Body of pancreas (tissue), 4 donors: ENCODE measurements around the gene NGEF.

Experiments used
- CTCF ChIP-seq, 7 experiments: fragments of 450-650 bp in 4 of 7; fragments of 200-600 bp in 3 of 7; sonication (generic) in 3 of 7; IDR thresholded peaks; one replicate each; pipeline ENCODE4 v1.5.1; 2016 to 2019; ENCODE audit warnings: antibody characterized with exemption in 7 of 7
- POLR2A ChIP-seq, 3 donors: fragments of 450-650 bp; IDR thresholded peaks; one replicate each; pipeline ENCODE4 v1.6.1; 2016; ENCODE audit warnings: antibody characterized with exemption in 3 of 3, mild to moderate bottlenecking in 2 of 3

DNA sequence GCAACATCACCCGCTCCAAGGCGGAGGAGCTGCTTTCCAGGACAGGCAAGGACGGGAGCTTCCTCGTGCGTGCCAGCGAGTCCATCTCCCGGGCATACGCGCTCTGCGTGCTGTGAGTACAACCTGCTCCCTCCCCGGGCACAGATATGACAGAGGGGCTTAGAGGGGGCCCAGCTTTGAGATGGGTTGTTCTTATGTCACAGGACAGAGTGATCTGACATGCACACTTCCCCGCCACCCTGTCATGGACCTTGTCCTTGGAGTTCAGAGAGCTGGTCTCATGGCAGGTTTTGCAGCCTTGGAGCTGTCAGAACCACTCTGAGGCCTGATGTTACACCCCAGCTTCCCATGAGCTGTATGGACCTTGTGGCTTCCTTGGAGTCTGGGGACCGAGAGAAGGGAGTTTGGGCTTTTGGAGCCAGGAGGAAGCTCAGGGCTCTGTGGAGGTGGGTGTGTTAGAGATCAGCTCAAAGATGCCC is 47.5 kb upstream of the NGEF start:
- TF ChIP-seq CTCF (IDR thresholded peaks at IDR 0.05): no peak
- no peak for TF ChIP-seq POLR2A (IDR thresholded peaks at IDR 0.05)
